Tibial nerve (tissue), 3 donors: ENCODE measurements around the gene FFAR1.

ENCODE experiments used
- CTCF ChIP-seq, 5 experiments: fragments of 200-600 bp in 3 of 5; fragments of 450-650 bp in 2 of 5; sonication (generic) in 3 of 5; IDR thresholded peaks; one replicate each; pipeline ENCODE4 v1.5.1; 2016 to 2019; ENCODE audit warnings: antibody characterized with exemption in 5 of 5, mild to moderate bottlenecking in 3 of 5, moderate library complexity in 2 of 5
- POLR2A ChIP-seq, 2 donors: fragments of 450-650 bp; IDR thresholded peaks; one replicate each; pipeline ENCODE4 v1.6.1; 2017; ENCODE audit warnings: antibody characterized with exemption in 2 of 2, mild to moderate bottlenecking in 2 of 2, moderate library complexity in 2 of 2

- no peak for TF ChIP-seq CTCF (IDR thresholded peaks at IDR 0.05)
- no peak for TF ChIP-seq POLR2A (IDR thresholded peaks at IDR 0.05)
Measured at GRCh38 chr19:35315883-35316282, 31.8 kb upstream of the FFAR1 start.
